GM12878 (cell line): Measurements from ENCODE around the gene COLQ. TPM values are rescaled to one million over a fixed set of nuclear protein-coding genes. Genes with fewer than 3 reads are reported as not detected.

Experiments used
- ATAC-seq: fragments of 200-7000 bp; cut with Tn5 transposase; 3 replicates; pipeline ENCODE4 v1.9.1; 2020; ENCODE audit warnings: mild to moderate bottlenecking, moderate library complexity
- BruUV-seq: library from RNA; stranded (reverse); fragments of 400-500 nt; replicated peaks from 2 replicates; lab custom pipeline; 2021; lab: Mats Ljungman, UMichigan
- CTCF ChIA-PET: fragments of 300-600 bp; sonication (Branson Sonifier 250); formaldehyde crosslinking; extraction: SDS; loops from one replicate; lab custom pipeline; 2021; ENCODE audit warnings: inconsistent platforms; lab: Yijun Ruan, JAX
- POLR2A ChIA-PET: fragments of 350-600 bp; formaldehyde crosslinking; extraction: SDS; loops from one replicate; lab custom pipeline; 2021; ENCODE audit warnings: inconsistent platforms; lab: Charles Lee
- RAD21 ChIA-PET: fragments of 300-600 bp; sonication (Branson Sonifier 250); formaldehyde crosslinking; loops from one replicate; lab custom pipeline; 2023; ENCODE audit warnings: antibody characterized with exemption; ENCODE audit not compliant: unreplicated experiment; lab: Charles Lee
- SMC1A ChIA-PET: fragments of 300-600 bp; sonication (Branson Sonifier 250); formaldehyde crosslinking; loops from one replicate; lab custom pipeline; 2023; ENCODE audit not compliant: unreplicated experiment, uncharacterized antibody; lab: Charles Lee
- DNase-seq: peaks from one replicate; pipeline ENCODE4 v3.0.0-alpha.2; 2011; ENCODE audit warnings: low read depth, low spot score
- FAIRE-seq: peaks from 3 replicates; lab custom pipeline; 2011; peaks lifted over from hg19 to GRCh38; lab: Jason Lieb, UNC
- H2AFZ ChIP-seq: 2 replicates; pipeline ENCODE4 v1.6.0; 2011; ENCODE audit warnings: low read depth, low read length, control low read depth; ENCODE audit not compliant: control insufficient read depth
- H3K27ac ChIP-seq: 2 replicates; pipeline ENCODE4 v1.5.1; 2011; ENCODE audit warnings: control low read depth; ENCODE audit not compliant: control insufficient read depth, insufficient read depth
- H3K27me3 ChIP-seq, 2 experiments: replicated peaks in 1 of 2; 2 replicates each; pipeline versions ENCODE4 v1.6.0 to v1.6.1; 2011; ENCODE audit warnings: low read length in 1 of 2; ENCODE audit not compliant: control insufficient read depth in 2 of 2, insufficient read depth in 2 of 2
- H3K36me3 ChIP-seq, 2 experiments: 2 replicates each; pipeline ENCODE4 v1.5.1; 2011; ENCODE audit warnings: low read length in 1 of 2; ENCODE audit not compliant: control insufficient read depth in 2 of 2, insufficient read depth in 2 of 2
- H3K4me1 ChIP-seq: 2 replicates; pipeline ENCODE4 v1.6.1; 2011; ENCODE audit warnings: mild to moderate bottlenecking, low read length, moderate library complexity, mixed read lengths; ENCODE audit not compliant: control insufficient read depth, insufficient read depth
- H3K4me2 ChIP-seq: 2 replicates; pipeline ENCODE4 v1.6.0; 2011; ENCODE audit warnings: control low read depth; ENCODE audit not compliant: control insufficient read depth, insufficient read depth
- H3K4me3 ChIP-seq: fragments of 200-600 bp; sonication (generic); 2 replicates; pipeline ENCODE4 v1.5.1; 2016
- H3K79me2 ChIP-seq: 2 replicates; pipeline ENCODE4 v1.6.0; 2011; ENCODE audit warnings: low read length; ENCODE audit not compliant: control insufficient read depth, insufficient read depth
- H3K9ac ChIP-seq: 2 replicates; pipeline ENCODE4 v1.8.0; 2011; ENCODE audit warnings: low read length, control low read depth, mixed read lengths; ENCODE audit not compliant: control insufficient read depth, insufficient read depth
- H3K9me3 ChIP-seq: replicated peaks from 3 replicates; pipeline ENCODE4 v1.5.1; 2011; ENCODE audit warnings: mild to moderate bottlenecking, low read length; ENCODE audit not compliant: control insufficient read depth, insufficient read depth
- H4K20me1 ChIP-seq: 2 replicates; pipeline ENCODE4 v1.6.0; 2011; ENCODE audit not compliant: control insufficient read depth, insufficient read depth
- CEBPB ChIP-seq, 2 experiments: fragments of 150-350 bp in 1 of 2; IDR thresholded peaks; 2 replicates each; pipeline ENCODE4 v1.6.1; 2012 to 2014; ENCODE audit warnings: low read depth in 2 of 2, low read length in 2 of 2, borderline replicate concordance in 1 of 2, inconsistent platforms in 1 of 2
- JUNB ChIP-seq: IDR thresholded peaks from 2 replicates; pipeline ENCODE4 v1.6.1; 2016; ENCODE audit warnings: antibody characterized with exemption, mild to moderate bottlenecking
- MEF2B ChIP-seq: fragments of 450-650 bp; IDR thresholded peaks from 2 replicates; pipeline ENCODE4 v1.6.1; 2018; ENCODE audit warnings: mild to moderate bottlenecking, moderate library complexity; ENCODE audit not compliant: partially characterized antibody, poor library complexity, severe bottlenecking
- NFYB ChIP-seq: IDR thresholded peaks from 2 replicates; pipeline ENCODE4 v1.6.1; 2011; ENCODE audit warnings: low read depth, mild to moderate bottlenecking, low read length, improper control_type of control experiment, moderate library complexity; ENCODE audit not compliant: insufficient read depth
- PAX5 ChIP-seq: IDR thresholded peaks from 2 replicates; pipeline ENCODE4 v1.6.1; 2011; ENCODE audit warnings: low read depth, low read length, borderline replicate concordance
- SPI1 ChIP-seq: IDR thresholded peaks from 2 replicates; pipeline ENCODE4 v1.6.1; 2011; ENCODE audit warnings: low read depth, mild to moderate bottlenecking, low read length, moderate library complexity, borderline replicate concordance; ENCODE audit not compliant: insufficient read depth
- TARDBP ChIP-seq: IDR thresholded peaks from 2 replicates; pipeline ENCODE4 v1.6.1; 2016; ENCODE audit warnings: borderline replicate concordance
- ZBTB4 ChIP-seq: fragments of 450-650 bp; formaldehyde crosslinking; IDR thresholded peaks from 2 replicates; pipeline ENCODE4 v1.4.0; 2022; ENCODE audit warnings: mild to moderate bottlenecking, moderate library complexity
- WGBS: methylation state at CpG from one replicate; pipeline ENCODE4 v1.1.6; 2016; ENCODE audit warnings: low lambda C conversion rate; ENCODE audit not compliant: insufficient replicate concordance, insufficient coverage; ENCODE audit errors: missing lambda C conversion rate; 5-methylcytosine and 5-hydroxymethylcytosine counted together
- in situ Hi-C: fragments of 300-500 bp; cut with MboI; formaldehyde crosslinking; loops from 9 replicates; pipeline ENCODE4 v1.14.3; 2018; ENCODE audit warnings: mixed read lengths
- intact Hi-C: fragments of 100-400 bp; cut with micrococcal nuclease; formaldehyde crosslinking; loops from one replicate; pipeline ENCODE4 v1.14.2; 2022; ENCODE audit not compliant: unreplicated experiment
- polyA plus RNA-seq, 11 experiments: library from polyadenylated mRNA; depleted of rRNA in 4 of 11; unstranded in 6 of 11; stranded (reverse) in 5 of 11; fragments of >200 nt; fragmentation: Nextera tagmentation in 4 of 11; fragmentation: Illumina TruSeq in 1 of 11; extraction: Ambion mirVana in 4 of 11; extraction: Trizol in 1 of 11; gene quantifications; 1 replicate in 1 of 11; 2 replicates in 10 of 11; pipeline versions ENCODE4 v1.2.1 to v1.2.3, GENCODE V29; 2011 to 2016; ENCODE audit warnings: inconsistent platforms in 2 of 11, missing spikeins in 2 of 11, low read depth in 1 of 11
- total RNA-seq, 4 experiments: library from RNA; depleted of rRNA in 3 of 4; stranded (reverse); fragments of >200 nt in 3 of 4; fragmentation: Illumina TruSeq in 1 of 4; extraction: Trizol in 1 of 4; gene quantifications; 2 replicates each; pipeline versions ENCODE4 v1.2.1 to v1.2.3, GENCODE V29; 2013 to 2021

COLQ gene
- total and polyA plus RNA-seq, 10 of the 15 experiments (the other 5 are each of a cell fraction or from before 2014, with no cell fraction given): 0.13 to 2.7 (median 0.70) TPM

- DNase-seq (no peak), ATAC-seq (peak; percentile 57), FAIRE-seq (no peak)
- H3K9ac ChIP-seq: no peak overlapping the region
- no peaks in the 10 kb centered on the region for H3K9me3 ChIP-seq
- no peak overlapping the region for H3K4me2 ChIP-seq
- RAD21 ChIA-PET: interaction anchor here (0.6 to 6.8 kb wide), 42 partner anchors 14 to 407 kb away, joined by 3 to 143 read pairs (median 5); partner anchors contain the start of genes CAPN7 and SH3BP5
- in situ Hi-C loops (loop anchor here (5.0 kb wide), 2 partner anchors 202 to 287 kb away; no protein-coding TSS in a partner anchor), intact Hi-C loops (loop anchor here (1.0 to 5.0 kb wide), 4 partner anchors 136 to 296 kb away; no protein-coding TSS in a partner anchor)
- no peaks in the 10 kb centered on the region for H3K79me2 ChIP-seq
- H3K27me3 ChIP-seq: no peaks in the 10 kb centered on the region
- H3K36me3 ChIP-seq: no peaks in the 10 kb centered on the region
- no peak overlapping the region for H2AFZ ChIP-seq
- SMC1A ChIA-PET: interaction anchor here (0.6 to 8.7 kb wide), 53 partner anchors 10 to 407 kb away, joined by 3 to 223 read pairs (median 4); partner anchors contain the start of gene CAPN7
- TF ChIP-seq CEBPB (IDR thresholded peaks at IDR 0.05; ENCODE audit: borderline replicate concordance in 1 of 2, low read depth in 2 of 2, low read length in 2 of 2) (no peak), SPI1 (peak; percentile 21; the same call in 1 of the 2 replicates), TARDBP (no peak), JUNB (peak; percentile 44)
- CTCF ChIA-PET: interaction anchor here (0.6 to 10.1 kb wide), 78 partner anchors 8 to 478 kb away, joined by 3 to 302 read pairs (median 6); partner anchors contain the start of genes CAPN7 and MRPS25
- H3K27ac ChIP-seq: no peak overlapping the region
- H3K4me3 ChIP-seq: no peak overlapping the region
- no TSS peak for BruUV-seq
- POLR2A ChIA-PET: interaction anchor here (0.6 to 1.4 kb wide), 5 partner anchors 20 to 199 kb away, joined by 3 to 10 read pairs (median 5); no protein-coding TSS in a partner anchor
- no peaks in the 10 kb centered on the region for H4K20me1 ChIP-seq
- H3K4me1 ChIP-seq: peaks cover 5% of the 10 kb centered on the region
- WGBS: 67% methylated on average over 1 of the region's 1 CpG
These were observed 116.7 kb downstream of the COLQ start for GRCh38 chr3:15404767-15405166.

GRCh38 chr3:15403965-15404364, 117.5 kb downstream of the COLQ start:
- H3K4me3 ChIP-seq: no peak overlapping the region
- intact Hi-C loops (loop anchor here (2.0 kb wide), 1 partner anchor 295 kb away; no protein-coding TSS in a partner anchor), in situ Hi-C loops (loop anchor here (5.0 kb wide), 2 partner anchors 202 to 287 kb away; no protein-coding TSS in a partner anchor)
- H3K27me3 ChIP-seq: no peaks in the 10 kb centered on the region
- no peaks in the 10 kb centered on the region for H3K36me3 ChIP-seq
- DNase-seq (no peak), ATAC-seq (no peak), FAIRE-seq (no peak)
- CTCF ChIA-PET: interaction anchor here (1.2 to 10.1 kb wide), 13 partner anchors 14 to 477 kb away, joined by 3 to 302 read pairs (median 25); partner anchors contain the start of gene CAPN7
- H2AFZ ChIP-seq: no peak overlapping the region
- peaks cover 5% of the 10 kb centered on the region for H3K4me1 ChIP-seq
- H3K9me3 ChIP-seq: no peaks in the 10 kb centered on the region
- RAD21 ChIA-PET: interaction anchor here (1.6 to 6.8 kb wide), 7 partner anchors 20 to 408 kb away, joined by 6 to 143 read pairs (median 9); partner anchors contain the start of gene SH3BP5
- H3K79me2 ChIP-seq: no peaks in the 10 kb centered on the region
- BruUV-seq: no TSS peak
- no peaks in the 10 kb centered on the region for H4K20me1 ChIP-seq
- POLR2A ChIA-PET: interaction anchor here (0.6 kb wide), 1 partner anchor 125 kb away, joined by 3 read pairs; no protein-coding TSS in a partner anchor
- no peak overlapping the region for H3K27ac ChIP-seq
- H3K4me2 ChIP-seq: no peak overlapping the region
- SMC1A ChIA-PET: interaction anchor here (0.8 to 8.7 kb wide), 17 partner anchors 16 to 302 kb away, joined by 3 to 223 read pairs (median 5); partner anchors contain the start of gene CAPN7
- WGBS: 68% methylated on average over 3 of the region's 3 CpGs
- no peak overlapping the region for H3K9ac ChIP-seq
- no peak for TF ChIP-seq MEF2B
- TF ChIP-seq ZBTB4: 0 out of 2 replicates have a peak, but pooled peaks have one; percentile 50
- no peak for TF ChIP-seq PAX5
- no peak for TF ChIP-seq NFYB
